Measurements from ENCODE around the gene PCDH18. TPM values are rescaled to one million over a fixed set of nuclear protein-coding genes. Genes with fewer than 3 reads are reported as not detected.
"Not testable (repeated sequence)": the region's sequence is repeated elsewhere in the genome, so short reads cannot be mapped to it uniquely, and the experiment has no call there.

PCDH18 gene
- total RNA-seq, 1 donor from 2014 or later: 1.2 TPM

DNA sequence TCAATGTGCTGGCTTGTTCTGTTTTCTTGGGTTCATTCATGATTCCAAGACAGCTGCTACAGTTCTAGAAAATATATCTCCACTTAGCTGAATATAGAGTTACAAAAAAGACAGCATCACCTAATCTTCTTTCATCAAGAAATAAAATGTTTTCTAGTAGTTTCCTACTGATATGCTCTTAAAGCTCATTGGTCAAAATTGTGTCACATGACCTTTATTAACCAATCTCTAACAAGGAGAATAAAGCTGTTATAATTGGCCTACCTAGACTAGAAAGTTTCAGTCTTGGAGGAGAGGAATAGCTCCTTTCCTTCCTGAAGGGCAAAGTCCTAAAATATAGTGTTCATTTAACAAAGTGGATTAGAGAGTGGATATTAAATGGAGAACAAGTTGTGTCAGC lies 8.1 kb upstream of the PCDH18 start:
- TF ChIP-seq, protein P1, sequence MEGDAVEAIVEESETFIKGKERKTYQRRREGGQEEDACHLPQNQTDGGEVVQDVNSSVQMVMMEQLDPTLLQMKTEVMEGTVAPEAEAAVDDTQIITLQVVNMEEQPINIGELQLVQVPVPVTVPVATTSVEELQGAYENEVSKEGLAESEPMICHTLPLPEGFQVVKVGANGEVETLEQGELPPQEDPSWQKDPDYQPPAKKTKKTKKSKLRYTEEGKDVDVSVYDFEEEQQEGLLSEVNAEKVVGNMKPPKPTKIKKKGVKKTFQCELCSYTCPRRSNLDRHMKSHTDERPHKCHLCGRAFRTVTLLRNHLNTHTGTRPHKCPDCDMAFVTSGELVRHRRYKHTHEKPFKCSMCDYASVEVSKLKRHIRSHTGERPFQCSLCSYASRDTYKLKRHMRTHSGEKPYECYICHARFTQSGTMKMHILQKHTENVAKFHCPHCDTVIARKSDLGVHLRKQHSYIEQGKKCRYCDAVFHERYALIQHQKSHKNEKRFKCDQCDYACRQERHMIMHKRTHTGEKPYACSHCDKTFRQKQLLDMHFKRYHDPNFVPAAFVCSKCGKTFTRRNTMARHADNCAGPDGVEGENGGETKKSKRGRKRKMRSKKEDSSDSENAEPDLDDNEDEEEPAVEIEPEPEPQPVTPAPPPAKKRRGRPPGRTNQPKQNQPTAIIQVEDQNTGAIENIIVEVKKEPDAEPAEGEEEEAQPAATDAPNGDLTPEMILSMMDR (IDR thresholded peaks at IDR 0.05; ENCODE audit: insufficient read depth, low read length, poor library complexity, severe bottlenecking): no peak
- H3K27me3 ChIP-seq (ENCODE audit: control insufficient read depth, insufficient read depth, low read length): no peaks in the 10 kb centered on the region
- no peaks in the 10 kb centered on the region for H3K36me3 ChIP-seq (ENCODE audit: control insufficient read depth, insufficient read depth, low read length)
- H3K4me3 ChIP-seq (ENCODE audit: low read depth, low read length): no peak overlapping the region
- DNase-seq (ENCODE audit: low read depth): no peak

DNA sequence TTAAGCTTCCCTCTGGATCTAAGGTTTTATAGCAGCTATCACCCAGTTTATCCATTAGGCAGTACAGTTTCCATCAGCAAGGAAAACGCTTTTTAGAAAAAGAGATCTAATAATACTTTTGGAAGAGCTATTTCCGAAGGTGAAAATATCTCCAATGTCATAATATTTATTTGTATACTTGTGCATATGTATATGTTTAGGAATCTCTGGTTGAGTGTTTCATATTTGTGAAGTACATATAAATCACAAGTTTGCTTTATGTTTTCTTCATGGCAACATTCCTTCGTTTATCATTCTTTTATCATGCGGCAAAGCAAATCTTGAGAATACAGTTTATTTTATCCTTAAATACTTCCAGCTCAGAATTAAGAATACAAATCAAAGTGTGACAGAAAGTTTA lies 6.2 kb upstream of the PCDH18 start:
- no peak for DNase-seq (ENCODE audit: low read depth)
- TF ChIP-seq, protein P1 (IDR thresholded peaks at IDR 0.05; ENCODE audit: insufficient read depth, low read length, poor library complexity, severe bottlenecking): no peak

DNA sequence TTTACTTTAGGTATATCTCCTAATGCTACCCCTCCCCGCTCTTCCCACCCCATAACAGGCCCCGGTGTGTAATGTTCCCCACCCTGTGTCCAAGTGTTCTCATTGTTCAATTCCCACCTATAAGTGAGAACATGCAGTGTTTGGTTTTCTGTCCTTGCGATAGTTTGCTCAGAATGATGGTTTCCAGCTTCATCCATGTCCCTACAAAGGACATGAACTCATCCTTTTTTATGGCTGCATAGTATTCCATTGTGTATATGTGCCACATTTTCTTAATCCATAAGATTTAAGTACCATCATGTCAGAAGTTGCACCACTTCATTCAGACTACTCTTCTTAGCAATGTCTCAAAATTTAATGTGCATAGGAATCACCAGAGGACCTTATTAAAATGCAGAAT lies 5.5 kb upstream of the PCDH18 start:
- not testable (repeated sequence) for H3K4me3 ChIP-seq (ENCODE audit: low read depth, low read length); H3K36me3 ChIP-seq (ENCODE audit: control insufficient read depth, insufficient read depth, low read length); H3K27me3 ChIP-seq (ENCODE audit: control insufficient read depth, insufficient read depth, low read length); DNase-seq (ENCODE audit: low read depth)

More for the DNA sequence above, 6.2 kb upstream of the PCDH18 start:
- H3K4me3 ChIP-seq (ENCODE audit: low read depth, low read length): no peak overlapping the region
- H3K36me3 ChIP-seq (ENCODE audit: control insufficient read depth, insufficient read depth, low read length): no peaks in the 10 kb centered on the region
- no peaks in the 10 kb centered on the region for H3K27me3 ChIP-seq (ENCODE audit: control insufficient read depth, insufficient read depth, low read length)

DNA sequence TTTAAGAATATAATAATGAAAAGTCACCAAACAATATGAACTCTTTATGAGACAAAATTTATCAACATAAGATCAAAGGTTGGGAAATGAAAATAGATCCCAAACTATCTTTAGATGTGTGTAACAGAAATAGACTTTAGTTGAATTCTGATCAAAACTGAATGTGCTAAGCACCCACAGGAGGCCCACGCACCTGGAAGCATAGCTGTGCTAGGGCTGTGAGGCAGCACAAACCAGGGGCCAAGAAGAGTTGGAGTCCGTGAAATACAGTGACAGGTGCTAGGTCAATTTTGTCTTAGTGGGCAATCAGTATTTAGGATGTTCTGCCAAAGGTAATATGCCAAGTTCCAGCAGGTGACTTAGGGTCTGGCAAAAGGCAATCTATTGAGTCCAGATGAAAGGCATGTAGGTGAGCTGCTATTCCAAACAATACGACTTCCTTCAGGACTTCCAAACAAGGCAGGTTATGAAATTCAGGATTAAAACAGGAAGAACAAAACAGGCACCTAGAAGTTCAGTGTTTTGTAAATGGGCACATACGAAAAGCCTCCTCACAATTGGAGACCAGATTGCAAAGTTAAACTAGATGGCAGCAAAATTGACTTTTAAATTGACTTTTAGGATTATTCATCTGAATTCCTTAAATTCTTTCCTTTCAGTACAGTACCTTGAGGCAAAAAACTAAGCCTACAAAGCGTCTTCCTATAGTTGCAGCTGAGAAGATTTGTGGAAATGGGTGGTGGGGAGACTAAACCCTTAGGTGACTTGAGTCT lies 4.7 kb upstream of the PCDH18 start:
- H3K4me3 ChIP-seq (ENCODE audit: low read depth, low read length): no peak overlapping the region
- TF ChIP-seq, protein P1 (IDR thresholded peaks at IDR 0.05; ENCODE audit: insufficient read depth, low read length, poor library complexity, severe bottlenecking): no peak
- no peak for DNase-seq (ENCODE audit: low read depth)
- H3K36me3 ChIP-seq (ENCODE audit: control insufficient read depth, insufficient read depth, low read length): no peaks in the 10 kb centered on the region
- no peaks in the 10 kb centered on the region for H3K27me3 ChIP-seq (ENCODE audit: control insufficient read depth, insufficient read depth, low read length)

DNA sequence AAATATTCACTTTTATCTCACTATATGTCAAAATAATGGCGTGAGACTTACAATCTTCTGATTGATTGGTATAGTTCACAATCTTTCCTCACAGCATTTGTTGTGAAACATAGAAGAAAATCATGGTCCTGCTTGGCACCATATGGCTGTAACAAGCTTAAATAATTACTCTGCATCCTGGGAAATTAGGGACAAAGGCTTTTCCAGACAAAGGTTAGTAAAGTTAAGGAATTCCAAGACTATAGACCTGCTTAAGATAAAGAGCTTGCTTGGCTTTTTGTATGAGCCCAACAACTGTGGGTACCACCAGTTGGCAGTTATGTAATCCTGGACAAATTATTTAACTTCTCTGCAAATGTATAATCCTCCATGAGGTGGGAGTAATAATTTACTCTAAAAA lies 3.4 kb upstream of the PCDH18 start:
- Histone ChIP-seq H3K4me3 (ENCODE audit: low read depth, low read length) (no peak overlapping the region), H3K36me3 (ENCODE audit: control insufficient read depth, insufficient read depth, low read length) (no peaks in the 10 kb centered on the region), H3K27me3 (ENCODE audit: control insufficient read depth, insufficient read depth, low read length) (no peaks in the 10 kb centered on the region)
- TF ChIP-seq, protein P1 (IDR thresholded peaks at IDR 0.05; ENCODE audit: insufficient read depth, low read length, poor library complexity, severe bottlenecking): no peak
- no peak for DNase-seq (ENCODE audit: low read depth)

DNA sequence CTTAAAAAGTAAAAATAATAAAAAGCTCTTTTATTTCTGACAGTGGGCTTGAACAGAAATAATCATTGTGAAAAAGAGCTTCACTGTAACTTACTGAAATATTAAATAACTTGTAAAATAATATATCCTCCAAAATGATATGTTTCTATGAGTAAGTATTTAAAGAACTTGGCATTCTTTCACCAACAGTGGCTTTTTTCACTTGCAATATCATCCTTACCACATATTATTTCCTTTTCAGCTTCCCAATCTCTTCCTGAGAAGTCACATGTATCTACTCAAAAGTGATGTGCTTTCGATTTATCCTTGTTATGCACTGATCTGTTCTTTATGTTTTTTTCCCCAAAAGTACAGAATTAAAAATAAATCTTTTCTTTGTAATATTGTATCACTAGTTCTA lies 2.2 kb upstream of the PCDH18 start:
- TF ChIP-seq, protein P1 (IDR thresholded peaks at IDR 0.05; ENCODE audit: insufficient read depth, low read length, poor library complexity, severe bottlenecking): no peak

More for the DNA sequence above, 2.2 kb upstream of the PCDH18 start:
- no peak for DNase-seq (ENCODE audit: low read depth)
- Histone ChIP-seq H3K27me3 (ENCODE audit: control insufficient read depth, insufficient read depth, low read length) (no peaks in the 10 kb centered on the region), H3K4me3 (ENCODE audit: low read depth, low read length) (no peak overlapping the region), H3K36me3 (ENCODE audit: control insufficient read depth, insufficient read depth, low read length) (no peaks in the 10 kb centered on the region)
